BJ (cell line): ENCODE data around the gene MVB12B. TPM values are rescaled to one million over a fixed set of nuclear protein-coding genes. Genes with fewer than 3 reads are reported as not detected.

ENCODE experiments used
- CTCF ChIA-PET: fragments of 350-600 bp; formaldehyde crosslinking; extraction: SDS; loops from one replicate; lab custom pipeline; 2021; ENCODE audit warnings: antibody characterized with exemption, inconsistent platforms; lab: Yijun Ruan, JAX
- POLR2A ChIA-PET: fragments of 300-600 bp; sonication (Branson Sonifier 250); formaldehyde crosslinking; extraction: SDS; loops from one replicate; lab custom pipeline; 2021; ENCODE audit warnings: antibody characterized with exemption; lab: Charles Lee
- DNase-seq: peaks from one replicate; pipeline ENCODE4 v3.0.0-alpha.2; 2011; ENCODE audit warnings: low read depth
- H3K27me3 ChIP-seq: 2 replicates; pipeline ENCODE4 v1.6.0; 2011; ENCODE audit warnings: low read length; ENCODE audit not compliant: control insufficient read depth, insufficient read depth
- H3K36me3 ChIP-seq: 2 replicates; pipeline ENCODE4 v1.5.1; 2011; ENCODE audit warnings: low read length; ENCODE audit not compliant: control insufficient read depth, insufficient read depth
- H3K4me3 ChIP-seq: 2 replicates; pipeline ENCODE4 v1.5.1; 2011; ENCODE audit warnings: low read depth, mild to moderate bottlenecking, control low read depth, low read length
- CTCF ChIP-seq: IDR thresholded peaks from 2 replicates; pipeline ENCODE4 v1.5.1; 2011; ENCODE audit warnings: low read depth, mild to moderate bottlenecking, control low read depth, inconsistent platforms, low read length, moderate library complexity; ENCODE audit not compliant: insufficient read depth
- polyA plus RNA-seq: library from polyadenylated mRNA; depleted of rRNA; stranded (reverse); fragments of >200 nt; gene quantifications from 2 replicates; pipeline ENCODE4 v1.2.3, GENCODE V29; 2011

MVB12B gene
- polyA plus RNA-seq, 1 experiment: 2.7 TPM

GRCh38 chr9:126406075-126406667 lies 79.5 kb downstream of the MVB12B start:
- no peak for TF ChIP-seq CTCF
- H3K4me3 ChIP-seq: no peak overlapping the region; the same call in 1 of the 2 replicates
- POLR2A ChIA-PET: interaction anchor here (0.5 kb wide), 1 partner anchor 15 kb away, joined by 8 read pairs; no protein-coding TSS in a partner anchor
- CTCF ChIA-PET: interaction anchor here (0.8 to 3.1 kb wide), 4 partner anchors 30 to 104 kb away, joined by 3 to 13 read pairs (median 6); no protein-coding TSS in a partner anchor
- no peaks in the 10 kb centered on the region for H3K27me3 ChIP-seq
- no peaks in the 10 kb centered on the region for H3K36me3 ChIP-seq
- DNase-seq: peak; percentile 75

- Histone ChIP-seq H3K4me3 (no peak overlapping the region), H3K27me3 (no peaks in the 10 kb centered on the region), H3K36me3 (no peaks in the 10 kb centered on the region)
- CTCF ChIA-PET: interaction anchor here (0.8 to 1.1 kb wide), 4 partner anchors 9 to 84 kb away, joined by 3 read pairs; no protein-coding TSS in a partner anchor
- DNase-seq: peak; percentile 29
- TF ChIP-seq CTCF: no peak
- POLR2A ChIA-PET: no interaction called here
These were observed 80.7 kb downstream of the MVB12B start for GRCh38 chr9:126407114-126407870.

GRCh38 chr9:126408004-126408403 lies 81.4 kb downstream of the MVB12B start:
- no peak for DNase-seq
- Histone ChIP-seq H3K4me3 (no peak overlapping the region), H3K36me3 (no peaks in the 10 kb centered on the region), H3K27me3 (no peaks in the 10 kb centered on the region)
- ChIA-PET CTCF (interaction anchor here (0.8 to 1.1 kb wide), 2 partner anchors 19 to 40 kb away, joined by 3 read pairs; no protein-coding TSS in a partner anchor), POLR2A (no interaction called here)
- no peak for TF ChIP-seq CTCF

GRCh38 chr9:126410229-126410628 lies 83.6 kb downstream of the MVB12B start:
- Histone ChIP-seq H3K4me3 (no peak overlapping the region), H3K27me3 (no peaks in the 10 kb centered on the region), H3K36me3 (no peaks in the 10 kb centered on the region)
- CTCF ChIA-PET: no interaction called here
- no peak for TF ChIP-seq CTCF
- POLR2A ChIA-PET: no interaction called here
- DNase-seq: no peak

GRCh38 chr9:126411225-126411947 lies 84.8 kb downstream of the MVB12B start:
- H3K4me3 ChIP-seq: no peak overlapping the region
- CTCF ChIA-PET: interaction anchor here (0.5 kb wide), 1 partner anchor 137 kb away, joined by 3 read pairs; no protein-coding TSS in a partner anchor
- POLR2A ChIA-PET: no interaction called here
- no peak for DNase-seq
- H3K36me3 ChIP-seq: no peaks in the 10 kb centered on the region
- H3K27me3 ChIP-seq: no peaks in the 10 kb centered on the region
- TF ChIP-seq CTCF: no peak
